ENCODE results near the gene TCP10L. TPM values are rescaled to one million over a fixed set of nuclear protein-coding genes. Genes with fewer than 3 reads are reported as not detected.
"Not testable (repeated sequence)": the region's sequence is repeated elsewhere in the genome, so short reads cannot be mapped to it uniquely, and the experiment has no call there.

TCP10L gene
- total and polyA plus RNA-seq, 2 of the 13 experiments (the other 11 are each of a cell fraction or from before 2014, with no cell fraction given), result 0.90 to 2.4 TPM

DNA sequence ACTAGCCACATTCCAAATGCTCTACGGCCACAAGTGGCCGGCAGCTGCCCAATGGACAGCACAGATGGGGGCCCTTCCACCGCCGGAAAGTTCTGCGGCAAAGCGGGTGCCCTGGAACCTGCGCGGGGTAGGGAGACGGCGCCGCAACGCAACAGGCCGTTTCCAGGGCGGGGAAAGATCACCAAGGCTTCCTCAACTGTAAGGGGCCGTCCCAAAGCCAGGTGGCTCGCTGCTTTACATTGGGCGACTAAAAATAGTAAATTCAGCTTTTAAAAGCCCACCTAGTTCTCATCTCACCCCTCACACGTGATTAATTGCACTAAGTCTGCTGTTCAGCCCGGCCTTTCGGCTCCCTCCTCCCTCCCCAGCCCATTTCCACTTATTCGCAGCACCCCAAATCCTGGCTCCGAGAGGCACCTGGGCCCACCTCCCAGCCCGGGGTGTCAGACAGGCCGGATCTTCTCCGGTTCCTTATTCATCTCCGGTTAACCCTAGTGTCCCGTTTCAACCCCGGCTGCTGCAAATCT, 26.2 kb upstream of the TCP10L start:
- H3K4me1 ChIP-seq (ENCODE audit: insufficient read depth, low read length), result peaks cover 14% of the 10 kb centered on the region
- H3K27me3 ChIP-seq (ENCODE audit: control insufficient read depth in 1 of 2, insufficient read depth in 2 of 2, low read length in 2 of 2), result no peaks in the 10 kb centered on the region; a peak in 1 of 5 replicates
- peak; percentile 57 for ATAC-seq
- intact Hi-C loops (cut with micrococcal nuclease; ENCODE audit: unreplicated experiment) (no loop called here), in situ Hi-C loops (cut with HindIII; ENCODE audit: extremely low pct_ligation_motif_present, low pct_unique_long_range_greater_than_20kb) (no loop called here)
- TSS peak; percentile 57 for BruUV-seq (replicated peaks)
- peaks cover 18% of the 10 kb centered on the region for H3K79me2 ChIP-seq (ENCODE audit: insufficient read depth, low read length)
- H3K27ac ChIP-seq (ENCODE audit: extremely low read length, insufficient read depth, low read length), result peak overlapping the region; percentile 96
- no peak for FAIRE-seq
- peak overlapping the region; percentile 74 for H3K4me2 ChIP-seq (ENCODE audit: low read depth, low read length)
- no peak overlapping the region for H2AFZ ChIP-seq (ENCODE audit: low read length)
- ChIA-PET CTCF (ENCODE audit: low intra/inter-chr PET ratio, low total read pairs) (no interaction called here), POLR2A (interaction anchor here (0.8 to 2.6 kb wide), 4 partner anchors 11 to 281 kb away, joined by 3 to 22 read pairs (median 7); partner anchors contain the start of gene URB1)
- no peaks in the 10 kb centered on the region for H3K9me3 ChIP-seq (ENCODE audit: low read length)
- peak overlapping the region; percentile 95 for H3K9ac ChIP-seq (ENCODE audit: insufficient read depth, low read depth, low read length)
- H3K36me3 ChIP-seq (replicated peaks in 1 of 2; ENCODE audit: control insufficient read depth in 1 of 2, insufficient read depth in 2 of 2, low read length in 2 of 2), result peaks cover 3 to 23% of the 10 kb centered on the region in 2 experiments; a peak in 4 of 5 replicates
- DNase-seq (ENCODE audit: low spot score), result no peak
- peak overlapping the region; percentile 69 to 90 (median 88) for H3K4me3 ChIP-seq (replicated peaks in 1 of 3; ENCODE audit: insufficient read depth in 1 of 3, low read depth in 2 of 3, low read length in 3 of 3)
- H4K20me1 ChIP-seq (ENCODE audit: insufficient read depth, low read length), result 0 out of 2 replicates have a peak, but pooled peaks cover 4% of the 10 kb centered on the region
- 0 out of 2 replicates have a peak, but pooled peaks have one; percentile 58 for TF ChIP-seq ZNF879 (CRISPR knock-in tag; IDR thresholded peaks at IDR 0.05)
- TF ChIP-seq HNRNPL (IDR thresholded peaks at IDR 0.05; ENCODE audit: low read depth, low read length), result no peak
- peak; percentile 2; the same call in 1 of the 2 replicates for TF ChIP-seq ELF4 (CRISPR knock-in tag; IDR thresholded peaks at IDR 0.05; ENCODE audit: borderline replicate concordance)
- peak; percentile 28; the same call in 1 of the 2 replicates for TF ChIP-seq ZNF788 (CRISPR knock-in tag; IDR thresholded peaks at IDR 0.05; ENCODE audit: borderline replicate concordance)
- no peak for TF ChIP-seq JARID2 (CRISPR knock-in tag; IDR thresholded peaks at IDR 0.05; ENCODE audit: insufficient replicate concordance)
- 0 out of 2 replicates have a peak, but pooled peaks have one; percentile 17 for TF ChIP-seq ZMAT3 (CRISPR knock-in tag; conservative IDR thresholded peaks at IDR 0.05)
- TF ChIP-seq HNRNPLL (IDR thresholded peaks at IDR 0.05; ENCODE audit: low read depth, low read length, poor library complexity, severe bottlenecking), result peak; percentile 44
- under 1% methylated on average over 28 of the region's 28 CpGs for WGBS (ENCODE audit: low lambda C conversion rate)

DNA sequence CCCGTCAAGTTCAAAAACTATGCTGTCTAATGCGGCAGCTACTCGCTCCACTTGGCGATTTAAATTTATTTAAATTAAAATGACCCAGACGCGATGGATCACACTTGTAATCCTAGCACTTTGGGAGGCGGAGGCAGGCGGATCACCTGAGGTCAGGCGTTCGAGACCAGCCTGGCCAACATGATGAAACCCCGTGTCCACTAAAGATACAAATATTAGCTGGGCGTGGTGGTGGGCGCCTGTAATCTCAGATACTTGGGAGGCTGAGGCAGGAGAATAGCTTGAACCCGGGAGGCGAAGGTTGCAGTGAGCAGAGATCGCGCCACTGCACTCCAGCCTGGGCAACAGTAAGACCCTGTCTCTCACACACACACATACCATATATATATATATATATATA, 25.6 kb upstream of the TCP10L start:
- H3K27me3 ChIP-seq (ENCODE audit: control insufficient read depth in 1 of 2, insufficient read depth in 2 of 2, low read length in 2 of 2); intact Hi-C loops (cut with micrococcal nuclease; ENCODE audit: unreplicated experiment); H3K27ac ChIP-seq (ENCODE audit: extremely low read length, insufficient read depth, low read length); FAIRE-seq; H2AFZ ChIP-seq (ENCODE audit: low read length); H4K20me1 ChIP-seq (ENCODE audit: insufficient read depth, low read length); H3K9me3 ChIP-seq (ENCODE audit: low read length); CTCF ChIA-PET (ENCODE audit: low intra/inter-chr PET ratio, low total read pairs); BruUV-seq (replicated peaks); ATAC-seq; in situ Hi-C loops (cut with HindIII; ENCODE audit: extremely low pct_ligation_motif_present, low pct_unique_long_range_greater_than_20kb); DNase-seq (ENCODE audit: low spot score); H3K9ac ChIP-seq (ENCODE audit: insufficient read depth, low read depth, low read length): not testable (repeated sequence)
- POLR2A ChIA-PET, result interaction anchor here (2.6 kb wide), 1 partner anchor 218 kb away, joined by 22 read pairs; the partner anchor contains the start of gene URB1
- WGBS (ENCODE audit: low lambda C conversion rate), result 56% methylated on average over 17 of the region's 17 CpGs
- Histone ChIP-seq H3K4me1 (ENCODE audit: insufficient read depth, low read length) (peaks cover 14% of the 10 kb centered on the region), H3K36me3 (replicated peaks in 1 of 2; ENCODE audit: control insufficient read depth in 1 of 2, insufficient read depth in 2 of 2, low read length in 2 of 2) (peaks cover 7 to 29% of the 10 kb centered on the region in 2 experiments; a peak in 4 of 5 replicates), H3K4me2 (ENCODE audit: low read depth, low read length) (peak overlapping the region; percentile 72), H3K4me3 (replicated peaks in 1 of 3; ENCODE audit: insufficient read depth in 1 of 3, low read depth in 2 of 3, low read length in 3 of 3) (peak overlapping the region; percentile 40 to 69 (median 42)), H3K79me2 (ENCODE audit: insufficient read depth, low read length) (peaks cover 18% of the 10 kb centered on the region)

Measured in HepG2 (cell line).